Lower leg skin (tissue), 3 donors: Measurements from ENCODE around the gene CTSA.

Experiments used
- POLR2A ChIP-seq, 2 donors: fragments of 450-650 bp; IDR thresholded peaks; one replicate each; pipeline ENCODE4 v1.6.1; 2016 to 2017; ENCODE audit warnings: antibody characterized with exemption in 2 of 2, mild to moderate bottlenecking in 1 of 2, moderate library complexity in 1 of 2
- TF ChIP-seq, protein P1 (sequence below), 3 donors: fragments of 450-650 bp; IDR thresholded peaks; one replicate each; pipeline ENCODE4 v1.5.1; 2016; ENCODE audit warnings: antibody characterized with exemption in 3 of 3, mild to moderate bottlenecking in 3 of 3, moderate library complexity in 2 of 3

DNA sequence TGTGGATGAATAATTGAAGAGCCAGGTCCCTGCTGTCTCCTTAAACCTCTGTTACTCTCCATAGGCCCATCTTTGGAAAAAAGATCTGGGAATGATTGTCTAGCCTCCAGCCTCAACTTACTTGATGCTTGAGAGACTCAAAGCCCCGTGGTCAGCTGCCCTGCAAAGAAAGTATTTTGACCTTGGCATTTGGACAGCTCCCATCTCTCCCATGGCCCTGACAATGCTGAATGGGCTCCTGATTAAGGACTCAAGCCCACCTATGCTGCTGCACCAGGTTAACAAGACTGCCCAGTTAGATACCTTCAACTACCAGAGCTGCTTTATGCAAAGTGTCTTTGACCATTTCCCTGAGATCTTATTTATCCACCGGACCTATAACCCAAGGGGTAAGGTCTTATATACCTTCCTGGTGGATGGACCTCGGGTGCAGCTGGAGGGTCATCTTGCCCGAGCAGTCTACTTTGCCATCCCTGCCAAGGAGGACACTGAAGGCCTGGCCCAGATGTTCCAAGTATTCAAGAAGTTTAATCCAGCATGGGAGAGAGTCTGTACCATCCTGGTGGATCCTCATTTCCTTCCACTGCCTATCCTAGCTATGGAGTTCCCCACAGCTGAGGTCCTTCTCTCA is 8.6 kb upstream of the CTSA start:
- TF ChIP-seq POLR2A (IDR thresholded peaks at IDR 0.05) = no peak
- TF ChIP-seq, protein P1, sequence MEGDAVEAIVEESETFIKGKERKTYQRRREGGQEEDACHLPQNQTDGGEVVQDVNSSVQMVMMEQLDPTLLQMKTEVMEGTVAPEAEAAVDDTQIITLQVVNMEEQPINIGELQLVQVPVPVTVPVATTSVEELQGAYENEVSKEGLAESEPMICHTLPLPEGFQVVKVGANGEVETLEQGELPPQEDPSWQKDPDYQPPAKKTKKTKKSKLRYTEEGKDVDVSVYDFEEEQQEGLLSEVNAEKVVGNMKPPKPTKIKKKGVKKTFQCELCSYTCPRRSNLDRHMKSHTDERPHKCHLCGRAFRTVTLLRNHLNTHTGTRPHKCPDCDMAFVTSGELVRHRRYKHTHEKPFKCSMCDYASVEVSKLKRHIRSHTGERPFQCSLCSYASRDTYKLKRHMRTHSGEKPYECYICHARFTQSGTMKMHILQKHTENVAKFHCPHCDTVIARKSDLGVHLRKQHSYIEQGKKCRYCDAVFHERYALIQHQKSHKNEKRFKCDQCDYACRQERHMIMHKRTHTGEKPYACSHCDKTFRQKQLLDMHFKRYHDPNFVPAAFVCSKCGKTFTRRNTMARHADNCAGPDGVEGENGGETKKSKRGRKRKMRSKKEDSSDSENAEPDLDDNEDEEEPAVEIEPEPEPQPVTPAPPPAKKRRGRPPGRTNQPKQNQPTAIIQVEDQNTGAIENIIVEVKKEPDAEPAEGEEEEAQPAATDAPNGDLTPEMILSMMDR (IDR thresholded peaks at IDR 0.05) = no peak
